ENCODE results near the gene GTF3C1.
A peak's percentile ranks its signal among the peaks of the same experiment; 100 is the strongest.
"Not testable (repeated sequence)": the region's sequence is repeated elsewhere in the genome, so short reads cannot be mapped to it uniquely, and the experiment has no call there.

Gene GTF3C1, protein sequence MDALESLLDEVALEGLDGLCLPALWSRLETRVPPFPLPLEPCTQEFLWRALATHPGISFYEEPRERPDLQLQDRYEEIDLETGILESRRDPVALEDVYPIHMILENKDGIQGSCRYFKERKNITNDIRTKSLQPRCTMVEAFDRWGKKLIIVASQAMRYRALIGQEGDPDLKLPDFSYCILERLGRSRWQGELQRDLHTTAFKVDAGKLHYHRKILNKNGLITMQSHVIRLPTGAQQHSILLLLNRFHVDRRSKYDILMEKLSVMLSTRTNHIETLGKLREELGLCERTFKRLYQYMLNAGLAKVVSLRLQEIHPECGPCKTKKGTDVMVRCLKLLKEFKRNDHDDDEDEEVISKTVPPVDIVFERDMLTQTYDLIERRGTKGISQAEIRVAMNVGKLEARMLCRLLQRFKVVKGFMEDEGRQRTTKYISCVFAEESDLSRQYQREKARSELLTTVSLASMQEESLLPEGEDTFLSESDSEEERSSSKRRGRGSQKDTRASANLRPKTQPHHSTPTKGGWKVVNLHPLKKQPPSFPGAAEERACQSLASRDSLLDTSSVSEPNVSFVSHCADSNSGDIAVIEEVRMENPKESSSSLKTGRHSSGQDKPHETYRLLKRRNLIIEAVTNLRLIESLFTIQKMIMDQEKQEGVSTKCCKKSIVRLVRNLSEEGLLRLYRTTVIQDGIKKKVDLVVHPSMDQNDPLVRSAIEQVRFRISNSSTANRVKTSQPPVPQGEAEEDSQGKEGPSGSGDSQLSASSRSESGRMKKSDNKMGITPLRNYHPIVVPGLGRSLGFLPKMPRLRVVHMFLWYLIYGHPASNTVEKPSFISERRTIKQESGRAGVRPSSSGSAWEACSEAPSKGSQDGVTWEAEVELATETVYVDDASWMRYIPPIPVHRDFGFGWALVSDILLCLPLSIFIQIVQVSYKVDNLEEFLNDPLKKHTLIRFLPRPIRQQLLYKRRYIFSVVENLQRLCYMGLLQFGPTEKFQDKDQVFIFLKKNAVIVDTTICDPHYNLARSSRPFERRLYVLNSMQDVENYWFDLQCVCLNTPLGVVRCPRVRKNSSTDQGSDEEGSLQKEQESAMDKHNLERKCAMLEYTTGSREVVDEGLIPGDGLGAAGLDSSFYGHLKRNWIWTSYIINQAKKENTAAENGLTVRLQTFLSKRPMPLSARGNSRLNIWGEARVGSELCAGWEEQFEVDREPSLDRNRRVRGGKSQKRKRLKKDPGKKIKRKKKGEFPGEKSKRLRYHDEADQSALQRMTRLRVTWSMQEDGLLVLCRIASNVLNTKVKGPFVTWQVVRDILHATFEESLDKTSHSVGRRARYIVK (N-terminal part only)

DNA sequence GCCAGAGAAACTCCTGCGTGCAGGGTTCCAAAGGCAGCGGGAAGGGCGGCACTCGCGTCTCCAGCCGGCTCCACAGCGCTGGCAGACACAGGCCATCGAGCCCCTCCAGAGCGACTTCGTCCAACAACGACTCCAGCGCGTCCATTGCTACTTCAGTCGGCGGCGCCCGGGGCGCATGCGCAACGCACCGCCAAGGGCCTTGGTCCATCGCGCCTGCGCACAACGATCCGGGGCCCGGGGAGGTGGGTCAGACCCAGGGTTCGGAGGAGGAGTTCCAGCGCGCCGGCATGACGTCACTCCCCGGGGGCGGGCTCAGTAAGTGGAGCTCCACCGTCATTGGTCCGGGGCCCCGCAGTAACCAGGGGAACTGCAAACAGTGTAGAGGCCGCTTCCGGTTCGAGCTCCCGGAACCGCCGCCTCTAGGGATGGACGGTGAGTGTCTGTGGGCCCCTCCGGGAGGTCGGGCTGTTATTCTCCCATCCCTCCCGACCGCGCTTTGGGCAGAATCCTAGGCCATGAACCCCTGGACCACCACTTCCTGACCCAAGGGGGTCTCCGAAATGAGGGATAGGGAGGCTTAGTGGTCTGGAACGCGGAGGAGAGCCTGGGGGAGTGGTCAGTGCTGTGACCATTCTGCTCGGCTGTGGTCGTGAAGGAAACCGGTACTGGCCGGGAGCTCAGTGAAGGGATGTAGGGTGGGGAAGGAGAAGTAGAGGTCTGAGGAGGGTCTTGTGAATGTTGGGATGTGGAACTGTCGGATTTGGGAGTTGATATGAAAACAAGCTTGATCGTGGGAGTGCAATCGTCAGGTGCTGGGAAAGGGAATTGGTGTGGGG lies at the start of gene GTF3C1, which contains the start of gene KATNIP:
Gene GTF3C1, minus strand, starts transcription at position 168 of the 836 bp plus-strand sequence. Its CDS starts 23 bp downstream, at position 145.
Gene KATNIP, plus strand, starts transcription at position 399 of the 836 bp plus-strand sequence. Its CDS starts 27 bp downstream, at position 426.
- DNase-seq (ENCODE audit: low read depth) = peak; percentile 100

DNA sequence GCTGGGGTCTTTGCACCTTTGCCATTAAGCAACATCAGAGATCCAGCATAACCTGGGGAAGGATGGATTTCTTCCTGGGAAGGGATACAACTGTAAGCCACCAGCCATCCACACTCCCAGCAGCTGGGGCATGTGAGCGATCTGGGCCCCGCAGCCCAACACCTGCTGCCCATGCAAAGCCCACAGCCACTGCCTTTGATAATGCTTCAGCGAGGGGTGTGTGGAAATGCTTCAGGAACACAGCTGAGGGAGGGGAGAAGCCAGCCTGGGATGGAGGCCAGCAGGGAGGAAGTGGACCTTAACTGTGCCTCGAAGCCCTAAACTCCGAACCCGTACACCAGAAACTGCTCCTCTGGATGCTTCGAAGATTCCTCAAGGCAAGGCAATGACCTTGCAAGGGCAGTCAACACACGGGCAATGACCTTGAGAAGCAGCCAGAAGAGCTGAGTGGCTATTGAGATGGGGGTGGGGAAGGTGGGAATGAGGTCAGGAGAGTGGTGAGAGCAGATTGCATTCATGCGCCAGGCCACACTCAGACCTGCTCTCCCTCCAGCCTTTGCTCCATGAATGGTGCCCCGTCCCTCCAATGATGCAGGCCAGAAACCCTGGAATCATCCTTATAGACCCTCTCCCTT lies 49.3 kb upstream of the GTF3C1 start:
- DNase-seq (ENCODE audit: low read depth) = no peak

DNA sequence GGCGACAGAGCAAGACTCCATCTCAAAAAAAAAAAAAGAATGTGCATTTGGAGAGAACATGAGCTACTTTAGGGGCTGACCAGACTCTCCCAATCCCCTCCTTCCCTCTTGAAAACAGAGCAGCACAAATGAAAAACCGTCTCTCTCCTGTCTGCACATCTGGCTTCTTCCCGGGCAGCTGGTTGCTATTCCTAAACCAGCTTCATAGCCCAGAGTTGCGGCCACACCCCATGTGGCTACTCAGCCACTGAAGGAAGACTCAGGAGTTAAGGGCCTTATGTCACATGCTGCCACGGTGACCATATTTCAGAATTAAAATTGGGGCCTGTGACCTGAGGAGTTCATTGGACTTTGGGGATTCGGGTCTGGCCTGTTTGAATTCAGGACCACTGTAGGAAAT lies 48.5 kb upstream of the GTF3C1 start:
- DNase-seq (ENCODE audit: low read depth) = no peak

DNA sequence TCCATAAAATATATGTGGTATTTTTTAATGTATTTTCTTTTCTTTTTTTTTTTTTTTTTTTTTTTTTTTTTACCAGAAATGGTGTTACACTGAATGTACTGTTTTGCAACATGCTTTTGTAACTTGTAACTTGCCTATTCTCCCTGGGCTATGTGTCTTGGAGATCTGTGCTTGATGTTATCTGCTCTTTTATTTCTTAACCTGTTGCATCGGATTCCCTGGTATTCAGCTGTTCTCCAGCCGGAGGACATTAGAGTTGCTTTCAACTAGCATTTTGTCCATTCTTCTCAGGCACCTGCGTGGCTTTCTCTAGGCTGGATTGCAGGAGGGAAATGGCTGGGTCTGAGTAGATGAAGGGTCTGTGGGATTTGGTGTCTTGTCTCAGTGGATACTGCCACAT lies 47.6 kb upstream of the GTF3C1 start:
- no peak for DNase-seq (ENCODE audit: low read depth)

DNA sequence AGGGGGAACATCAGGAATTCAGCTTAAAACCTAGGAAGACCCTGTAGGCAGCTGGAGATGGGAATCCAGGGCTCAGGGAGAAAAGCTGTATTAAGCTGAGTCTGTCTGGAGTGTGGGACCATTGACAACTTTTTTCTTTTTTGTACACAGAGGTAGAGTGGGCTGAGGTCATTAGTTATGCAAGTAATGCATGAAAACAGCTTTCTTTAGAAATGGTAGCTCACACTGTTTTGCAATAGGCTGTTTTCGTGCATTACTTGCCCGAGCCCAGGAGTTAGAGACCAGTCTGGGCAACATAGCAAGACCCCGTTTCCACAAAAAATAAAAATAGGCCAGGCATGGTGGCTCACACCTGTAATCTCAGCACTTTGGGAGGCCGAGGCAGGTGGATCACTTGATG lies 46.7 kb upstream of the GTF3C1 start:
- no peak for DNase-seq (ENCODE audit: low read depth)

DNA sequence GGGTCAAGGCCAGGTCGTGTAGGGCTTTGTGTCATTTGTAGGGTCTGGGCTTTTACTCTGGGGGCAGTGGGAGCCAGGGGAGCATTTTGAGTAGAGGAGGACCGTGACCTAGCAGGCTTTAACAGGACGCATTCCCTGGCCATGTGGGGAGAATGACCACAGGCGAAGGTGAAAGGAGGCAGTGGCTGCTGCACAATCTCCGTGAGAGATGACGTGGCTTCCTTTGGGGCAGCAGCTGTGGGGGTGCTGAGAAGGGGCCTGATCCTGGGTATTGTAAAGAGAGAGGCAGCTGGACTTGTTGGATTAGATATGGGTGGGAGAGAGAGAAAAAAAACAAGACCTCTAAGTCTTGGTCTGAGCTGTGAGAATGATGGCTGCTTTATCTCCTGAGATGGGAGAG lies 46.3 kb upstream of the GTF3C1 start:
- DNase-seq (ENCODE audit: low read depth) = no peak

DNA sequence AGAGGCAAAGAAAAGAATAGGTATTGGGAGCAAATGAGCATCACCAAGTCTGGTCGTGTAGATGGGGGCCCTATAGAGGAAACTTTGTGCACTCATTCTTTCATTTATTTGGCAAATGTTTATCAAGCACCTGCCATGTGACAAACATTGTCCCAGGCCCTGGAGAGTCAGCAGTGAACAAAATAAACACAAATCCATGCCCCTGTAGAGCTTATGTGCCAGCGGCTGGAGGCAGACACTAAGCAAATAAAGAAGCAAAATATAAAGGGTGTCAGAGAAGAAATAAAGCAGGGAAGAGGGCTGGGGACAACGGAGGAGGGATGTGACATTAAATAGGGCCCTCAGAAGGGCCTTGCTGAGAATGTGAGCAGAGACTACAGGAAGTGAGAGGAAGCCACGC lies 45.8 kb upstream of the GTF3C1 start:
- DNase-seq (ENCODE audit: low read depth) = no peak

DNA sequence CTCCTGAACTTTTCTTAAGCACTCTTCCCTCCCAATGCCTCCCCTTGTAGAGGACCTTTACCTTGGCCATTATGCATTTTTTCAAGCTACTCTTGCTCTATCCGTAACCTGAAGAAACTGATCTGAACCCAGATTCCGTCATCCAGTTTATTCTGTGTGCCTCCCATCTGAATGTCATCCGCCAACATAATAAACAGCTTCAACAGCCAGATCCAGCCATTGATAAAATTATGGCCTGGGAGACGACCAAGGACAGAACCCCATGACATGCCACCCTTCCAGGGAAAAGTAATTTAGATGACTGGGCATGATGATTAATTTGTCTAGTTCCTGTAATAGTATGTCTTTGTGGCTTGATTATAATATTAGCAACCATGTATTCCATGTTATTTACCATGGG lies 42.1 kb upstream of the GTF3C1 start:
- DNase-seq (ENCODE audit: low read depth) = no peak

DNA sequence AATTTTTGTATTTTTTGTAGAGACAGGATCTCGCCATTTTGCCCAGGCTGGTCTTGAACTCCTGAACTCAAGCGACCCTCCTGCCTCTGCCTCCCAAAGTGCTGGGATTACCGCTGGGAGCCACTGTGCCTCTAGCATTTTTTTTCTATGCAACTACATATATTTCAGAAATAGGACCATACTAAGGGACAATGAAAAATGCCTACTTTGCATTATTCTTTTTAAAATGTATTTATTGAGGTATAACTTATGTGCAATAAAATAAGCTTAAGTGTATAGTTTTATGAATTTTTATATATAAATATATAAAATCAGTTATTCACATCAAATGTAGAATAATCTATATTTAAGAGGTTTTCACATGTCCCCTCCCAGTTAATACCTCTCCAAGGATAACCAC lies 38.3 kb upstream of the GTF3C1 start:
- no peak for DNase-seq (ENCODE audit: low read depth)

DNA sequence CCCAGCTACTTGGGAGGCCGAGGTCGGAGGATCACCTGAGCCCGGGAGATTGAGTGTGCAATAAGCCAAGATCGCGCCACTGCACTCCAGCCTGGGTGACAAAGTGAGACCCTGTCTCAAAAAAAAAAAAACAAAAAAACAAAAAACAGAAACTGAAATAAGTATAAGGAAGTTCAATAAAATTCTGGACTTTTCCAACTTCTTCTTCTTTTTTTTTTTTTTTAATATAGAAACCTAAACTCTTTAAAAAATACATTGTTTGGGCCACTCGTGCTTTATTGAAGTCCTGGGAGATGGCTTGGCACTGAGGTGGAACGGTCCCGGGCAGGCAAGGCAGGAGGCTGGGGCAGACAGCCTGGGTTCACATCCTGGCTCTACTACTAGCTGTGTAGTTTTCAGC lies 37.0 kb upstream of the GTF3C1 start:
- no peak for DNase-seq (ENCODE audit: low read depth)

DNA sequence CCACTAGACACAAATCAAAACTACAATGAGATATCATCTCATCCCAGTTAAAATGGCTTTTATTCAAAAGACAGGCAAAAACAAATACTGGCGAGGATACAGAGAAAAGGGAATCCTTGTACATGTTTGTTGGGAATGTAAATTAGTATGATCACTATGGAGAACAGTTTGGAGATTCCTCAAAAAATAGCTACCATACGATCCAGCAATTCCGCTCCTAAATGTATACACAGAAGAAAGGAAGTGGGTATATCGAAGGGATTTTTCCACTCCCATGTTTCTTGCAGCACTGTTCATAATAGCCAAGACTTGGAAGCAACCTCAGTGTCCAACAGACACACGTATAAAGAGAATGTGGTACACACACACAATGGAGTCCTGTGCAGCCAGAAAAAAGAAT lies 35.5 kb upstream of the GTF3C1 start:
- DNase-seq (ENCODE audit: low read depth) = no peak

DNA sequence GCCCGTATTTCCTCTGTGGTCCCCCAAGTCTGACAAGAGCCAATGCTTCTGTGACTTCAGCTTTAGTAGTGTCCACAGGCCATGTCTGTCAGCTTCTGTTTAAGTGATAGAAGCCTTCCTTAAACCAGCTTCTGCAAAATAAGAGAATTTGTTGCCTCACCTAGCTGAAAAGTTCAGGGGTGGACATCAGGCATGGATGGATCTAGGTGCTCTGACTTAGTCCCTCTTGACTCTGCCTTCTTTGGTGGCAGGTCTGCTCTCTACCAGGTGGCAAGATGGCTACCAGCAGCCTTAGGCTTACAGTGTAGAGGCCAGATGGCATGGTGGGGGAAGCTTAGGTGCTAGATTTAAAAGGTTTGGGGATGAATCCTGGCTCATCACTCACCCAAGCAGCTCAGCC lies 33.9 kb upstream of the GTF3C1 start:
- DNase-seq (ENCODE audit: low read depth) = no peak

DNA sequence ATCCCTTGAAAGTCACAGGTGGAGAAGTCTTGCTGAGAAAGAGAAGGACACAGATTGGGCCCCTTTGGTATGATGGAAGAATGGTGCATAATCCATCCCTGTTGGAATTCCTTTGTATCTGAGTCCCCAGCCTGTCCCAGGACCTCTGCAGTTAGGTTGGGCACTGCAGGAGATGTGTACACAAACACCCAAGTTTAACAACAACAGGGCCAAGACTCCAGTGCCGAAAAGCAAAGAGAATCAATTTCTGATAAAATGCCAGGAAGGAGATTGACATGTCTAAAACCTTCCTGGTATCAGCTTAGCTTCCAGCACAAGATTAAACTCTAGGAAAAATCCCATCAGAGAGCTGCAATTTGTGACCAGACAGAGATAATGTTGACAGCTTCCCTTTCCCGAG lies 33.2 kb upstream of the GTF3C1 start:
- DNase-seq (ENCODE audit: low read depth) = no peak

DNA sequence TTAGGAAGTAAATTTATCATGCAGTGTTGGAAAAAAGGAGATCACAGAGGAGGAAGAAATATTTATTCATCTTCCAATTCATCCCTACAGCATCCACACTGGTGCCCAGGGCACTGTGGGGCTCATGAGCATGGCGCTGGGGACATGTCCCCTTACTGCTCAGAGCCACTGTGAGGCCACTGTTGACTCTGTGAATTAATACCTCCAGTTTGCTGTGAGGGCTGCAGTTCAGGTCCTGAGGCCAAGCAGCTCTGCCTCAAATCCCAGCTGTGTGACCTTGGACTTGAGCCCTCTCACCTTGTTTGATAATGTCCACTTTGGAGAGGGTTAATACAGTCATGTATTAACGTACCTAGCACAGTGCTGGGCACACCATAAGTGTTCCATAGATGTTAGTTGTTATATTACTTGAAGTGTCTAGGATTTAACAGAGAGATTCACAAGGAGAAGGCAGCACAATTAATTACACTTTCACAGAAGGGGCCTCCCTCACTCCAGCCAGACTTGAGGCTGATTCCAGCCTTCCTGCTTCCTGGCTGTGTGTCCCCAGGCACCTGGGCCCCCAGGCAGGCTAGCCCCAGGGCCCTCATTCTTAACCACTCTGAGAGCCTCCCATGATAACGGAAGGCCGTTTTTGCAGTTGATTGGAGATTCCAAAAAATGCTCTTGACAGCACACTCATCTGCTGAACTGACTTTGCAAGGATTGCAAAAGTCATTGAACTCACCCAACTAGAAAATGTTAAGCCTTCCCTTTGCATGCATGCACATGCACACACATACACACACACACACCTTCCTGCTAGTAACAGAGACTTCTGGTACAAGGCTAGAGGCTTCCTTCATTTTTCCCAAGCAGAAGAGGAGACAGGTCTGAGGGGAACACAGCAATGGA lies 29.6 kb upstream of the GTF3C1 start:
- no peak for DNase-seq (ENCODE audit: low read depth)

DNA sequence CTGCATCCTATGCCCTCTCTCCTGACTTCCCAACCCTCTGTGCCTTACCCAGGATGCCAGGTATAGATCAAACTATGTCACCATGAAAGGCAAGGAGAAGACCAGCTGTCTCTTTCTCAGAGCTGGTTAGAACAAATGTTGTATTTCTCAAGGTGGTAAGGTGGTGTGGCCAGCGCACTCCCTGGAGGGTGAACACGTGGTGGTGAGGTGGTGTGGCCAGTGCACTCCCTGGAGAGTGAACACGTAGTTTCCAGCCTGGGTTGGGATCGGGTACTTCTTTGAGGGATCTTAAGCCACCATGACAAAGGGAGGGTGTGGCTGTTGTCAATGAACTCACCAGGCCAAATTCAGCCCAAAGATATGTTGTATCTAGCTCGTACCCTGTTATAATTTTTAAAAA lies 27.0 kb upstream of the GTF3C1 start:
- DNase-seq (ENCODE audit: low read depth) = no peak

DNA sequence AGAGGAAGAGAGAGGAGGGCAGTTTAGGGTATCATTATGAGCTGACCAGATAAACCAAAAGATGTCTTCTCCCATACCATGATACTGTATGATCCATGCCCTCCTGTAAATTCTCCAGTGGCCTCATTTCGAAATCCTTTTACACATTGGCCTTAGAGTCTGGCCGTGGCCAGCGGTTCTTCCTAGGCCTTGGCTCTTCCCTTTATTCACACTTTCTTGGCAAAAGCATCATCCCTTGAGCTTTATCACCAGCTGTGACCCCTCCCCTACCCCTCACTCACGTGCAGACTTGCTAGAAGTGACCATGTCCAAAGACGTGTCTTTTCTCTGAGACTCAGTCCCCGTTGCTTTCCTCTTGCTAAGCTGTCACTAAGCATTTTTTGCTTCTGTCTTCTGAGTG lies 23.0 kb upstream of the GTF3C1 start:
- no peak for DNase-seq (ENCODE audit: low read depth)

DNA sequence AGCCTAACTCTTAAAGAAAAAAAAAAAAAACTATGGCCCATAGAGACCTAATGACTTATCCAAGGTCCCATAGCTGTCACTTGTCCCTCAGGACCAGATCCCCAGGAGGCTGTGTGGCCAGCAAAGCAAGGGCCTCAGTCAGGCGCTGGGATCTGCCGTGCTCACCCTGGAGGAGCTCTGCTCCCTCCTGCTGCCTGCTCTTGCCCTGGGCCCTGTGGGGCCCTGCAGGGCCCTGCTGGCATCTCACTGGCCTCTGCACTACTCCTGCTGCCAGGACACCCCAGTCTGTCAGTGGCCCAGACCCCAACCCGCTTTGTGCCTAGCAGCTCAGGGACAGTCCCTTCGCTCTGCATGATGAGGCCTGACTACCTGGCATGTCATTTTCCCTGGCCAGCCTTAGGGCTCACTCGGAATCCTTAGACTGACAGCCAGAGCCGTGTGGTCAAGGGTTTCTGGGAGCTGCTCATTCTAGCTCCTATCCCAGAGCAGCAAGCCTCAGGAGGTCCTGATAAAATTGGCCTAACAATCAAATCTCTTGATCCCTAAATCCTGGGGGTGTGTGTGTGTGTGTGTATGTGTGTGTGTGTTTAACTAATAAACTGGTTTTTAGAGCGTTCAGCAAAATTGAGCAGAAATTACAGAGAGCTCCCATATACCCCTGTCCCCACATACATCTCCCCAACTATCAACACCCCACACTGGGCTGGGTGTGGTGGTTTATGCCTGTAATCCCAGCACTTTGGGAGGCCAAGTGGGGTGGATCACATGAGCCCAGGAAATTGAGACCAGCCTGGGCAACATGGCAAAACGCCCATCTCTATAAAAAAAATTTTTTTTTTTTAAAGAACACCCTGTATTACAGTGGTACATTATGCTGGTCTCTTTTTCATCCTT lies 22.0 kb upstream of the GTF3C1 start:
- DNase-seq (ENCODE audit: low read depth) = no peak

DNA sequence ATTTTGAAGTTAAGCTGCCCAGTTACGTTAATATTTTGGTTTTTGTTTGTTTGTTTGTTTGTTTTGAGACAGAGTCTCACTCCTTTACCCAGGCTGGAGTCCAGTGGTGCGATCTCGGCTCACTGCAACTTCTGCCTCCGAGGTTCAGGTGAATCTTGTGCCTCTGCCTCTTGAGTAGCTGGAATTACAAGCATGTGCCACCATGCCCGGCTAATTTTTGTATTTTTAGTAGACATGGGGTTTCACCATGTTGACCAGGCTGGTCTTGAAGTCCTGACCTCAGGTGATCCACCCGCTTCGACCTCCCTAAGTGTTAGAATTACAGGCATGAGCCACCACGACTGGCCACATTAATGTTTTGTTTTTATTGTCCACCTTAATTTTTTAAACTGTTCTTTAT lies 21.3 kb upstream of the GTF3C1 start:
- not testable (repeated sequence) for DNase-seq (ENCODE audit: low read depth)

DNA sequence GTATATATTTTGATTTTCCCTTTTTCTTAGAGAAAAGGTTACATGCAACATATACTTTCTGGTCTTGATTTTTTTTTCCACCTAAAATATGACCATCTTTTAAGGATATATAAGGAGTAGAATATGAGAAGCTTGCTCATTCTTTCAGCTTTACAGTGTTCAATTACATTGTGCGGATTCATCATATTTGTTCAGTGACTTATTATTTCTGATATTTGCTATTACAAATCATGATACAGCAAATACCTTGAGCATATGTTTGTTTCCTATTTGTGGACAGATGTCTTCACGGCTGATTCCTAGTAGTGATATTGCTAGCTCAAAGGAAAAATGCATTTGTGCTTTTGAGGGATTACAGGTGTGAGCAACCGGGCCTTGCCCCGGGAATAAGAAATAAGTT lies 18.4 kb upstream of the GTF3C1 start:
- no peak for DNase-seq (ENCODE audit: low read depth)
